Peyer's patch (tissue), 4 donors: ENCODE measurements around the gene RPL36AL. TPM values are rescaled to one million over a fixed set of nuclear protein-coding genes. Genes with fewer than 3 reads are reported as not detected.
A peak's percentile ranks its signal among the peaks of the same experiment; 100 is the strongest.

Source experiments
- DNase-seq, 3 donors: peaks; one replicate each; pipeline ENCODE4 v3.0.0-alpha.2; 2017 to 2019
- H3K27ac ChIP-seq, 4 donors: fragments of 200-600 bp; sonication (generic); one replicate each; pipeline ENCODE4 v1.5.1; 2016 to 2019
- H3K27me3 ChIP-seq, 2 donors: fragments of 200-600 bp; sonication (generic); one replicate each; pipeline ENCODE4 v1.5.1; 2019
- H3K36me3 ChIP-seq, 3 donors: fragments of 200-600 bp; sonication (generic); one replicate each; pipeline ENCODE4 v1.5.1; 2016 to 2019
- H3K4me1 ChIP-seq, 4 donors: fragments of 200-600 bp; sonication (generic); one replicate each; pipeline ENCODE4 v1.5.1; 2016 to 2019
- H3K4me3 ChIP-seq, 4 donors: fragments of 200-600 bp; sonication (generic); 1 replicate in 3 of 4; 2 replicates in 1 of 4; pipeline ENCODE4 v1.5.1; 2016 to 2019; ENCODE audit warnings: mild to moderate bottlenecking in 1 of 4
- H3K9me3 ChIP-seq, 4 donors: fragments of 200-600 bp; sonication (generic); one replicate each; pipeline ENCODE4 v1.5.1; 2016 to 2019; ENCODE audit warnings: mild to moderate bottlenecking in 1 of 4
- POLR2A ChIP-seq, 2 donors: fragments of 450-650 bp; IDR thresholded peaks; one replicate each; pipeline ENCODE4 v1.5.1; 2017; ENCODE audit warnings: antibody characterized with exemption in 2 of 2, mild to moderate bottlenecking in 2 of 2, moderate library complexity in 2 of 2
- total RNA-seq, 4 donors: library from RNA; depleted of rRNA; stranded (reverse); fragments of >200 nt; gene quantifications; one replicate each; pipeline ENCODE4 v1.1.0, GENCODE V29; 2016
- TF ChIP-seq, protein P1 (sequence below), 6 experiments: fragments of 450-650 bp in 4 of 6; fragments of 200-600 bp in 2 of 6; sonication (generic) in 1 of 6; IDR thresholded peaks; one replicate each; pipeline ENCODE4 v1.5.1; 2017 to 2019; ENCODE audit warnings: antibody characterized with exemption in 6 of 6, mild to moderate bottlenecking in 3 of 6, moderate library complexity in 1 of 6

The RPL36AL gene
- total RNA-seq, 4 donors from 2014 or later: 117 to 225 (median 169) TPM

DNA sequence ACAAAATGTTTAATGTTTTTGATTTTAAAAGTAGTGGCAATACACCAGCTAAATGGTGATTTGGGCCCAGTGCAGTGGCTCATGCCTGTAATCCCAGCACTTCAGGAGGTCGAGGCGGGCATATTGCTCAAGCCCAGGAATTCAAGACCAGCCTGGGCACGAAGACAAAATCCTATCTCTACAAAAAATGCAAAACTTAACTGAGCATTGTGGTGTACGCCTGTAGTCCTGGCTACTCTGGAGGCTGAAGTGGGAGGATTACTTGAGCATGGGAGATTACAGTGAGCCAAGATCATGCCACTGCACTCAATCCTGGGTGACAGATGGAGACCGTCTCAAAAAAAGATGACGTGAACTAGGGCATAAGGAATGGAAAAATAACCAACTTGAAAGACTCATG, 4.7 kb downstream of the RPL36AL start:
- TF ChIP-seq, protein P1, sequence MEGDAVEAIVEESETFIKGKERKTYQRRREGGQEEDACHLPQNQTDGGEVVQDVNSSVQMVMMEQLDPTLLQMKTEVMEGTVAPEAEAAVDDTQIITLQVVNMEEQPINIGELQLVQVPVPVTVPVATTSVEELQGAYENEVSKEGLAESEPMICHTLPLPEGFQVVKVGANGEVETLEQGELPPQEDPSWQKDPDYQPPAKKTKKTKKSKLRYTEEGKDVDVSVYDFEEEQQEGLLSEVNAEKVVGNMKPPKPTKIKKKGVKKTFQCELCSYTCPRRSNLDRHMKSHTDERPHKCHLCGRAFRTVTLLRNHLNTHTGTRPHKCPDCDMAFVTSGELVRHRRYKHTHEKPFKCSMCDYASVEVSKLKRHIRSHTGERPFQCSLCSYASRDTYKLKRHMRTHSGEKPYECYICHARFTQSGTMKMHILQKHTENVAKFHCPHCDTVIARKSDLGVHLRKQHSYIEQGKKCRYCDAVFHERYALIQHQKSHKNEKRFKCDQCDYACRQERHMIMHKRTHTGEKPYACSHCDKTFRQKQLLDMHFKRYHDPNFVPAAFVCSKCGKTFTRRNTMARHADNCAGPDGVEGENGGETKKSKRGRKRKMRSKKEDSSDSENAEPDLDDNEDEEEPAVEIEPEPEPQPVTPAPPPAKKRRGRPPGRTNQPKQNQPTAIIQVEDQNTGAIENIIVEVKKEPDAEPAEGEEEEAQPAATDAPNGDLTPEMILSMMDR (IDR thresholded peaks at IDR 0.05): no peak
- TF ChIP-seq POLR2A (IDR thresholded peaks at IDR 0.05): no peak
- Histone ChIP-seq H3K36me3 (peaks cover 0 to 17% (median 0%) of the 10 kb centered on the region in 3 donors), H3K9me3 (no peaks in the 10 kb centered on the region), H3K27me3 (no peaks in the 10 kb centered on the region), H3K4me1 (peaks cover 0 to 13% (median 2%) of the 10 kb centered on the region in 4 donors), H3K27ac (no peak overlapping the region), H3K4me3 (no peak overlapping the region)
- no peak for DNase-seq

DNA sequence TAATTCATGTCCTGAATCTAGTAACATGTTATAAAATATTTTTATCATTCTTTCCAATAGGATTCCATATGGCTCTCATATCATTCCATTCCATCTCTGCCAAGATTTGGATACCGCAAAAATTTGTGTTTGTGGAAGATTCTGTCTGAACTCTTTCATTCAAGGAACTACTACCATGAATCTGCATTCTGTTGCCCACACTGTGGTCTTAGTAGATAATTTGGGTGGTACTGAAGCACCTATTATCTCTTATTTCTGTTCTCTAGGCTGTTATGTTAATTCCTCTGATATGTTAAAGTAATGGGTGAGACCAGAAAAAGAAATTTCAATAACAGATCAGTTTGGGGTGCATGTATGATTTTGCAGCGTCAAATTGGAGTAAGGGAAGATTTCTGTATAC, 6.2 kb downstream of the RPL36AL start:
- no peak overlapping the region for H3K4me3 ChIP-seq
- no peaks in the 10 kb centered on the region for H3K9me3 ChIP-seq
- DNase-seq: no peak
- H3K27me3 ChIP-seq: no peaks in the 10 kb centered on the region
- peaks cover 0 to 7% (median under 1%) of the 10 kb centered on the region in 4 donors for H3K4me1 ChIP-seq
- peaks cover 0 to 17% (median 0%) of the 10 kb centered on the region in 3 donors for H3K36me3 ChIP-seq
- H3K27ac ChIP-seq: no peak overlapping the region
- TF ChIP-seq, protein P1 (IDR thresholded peaks at IDR 0.05): no peak

DNA sequence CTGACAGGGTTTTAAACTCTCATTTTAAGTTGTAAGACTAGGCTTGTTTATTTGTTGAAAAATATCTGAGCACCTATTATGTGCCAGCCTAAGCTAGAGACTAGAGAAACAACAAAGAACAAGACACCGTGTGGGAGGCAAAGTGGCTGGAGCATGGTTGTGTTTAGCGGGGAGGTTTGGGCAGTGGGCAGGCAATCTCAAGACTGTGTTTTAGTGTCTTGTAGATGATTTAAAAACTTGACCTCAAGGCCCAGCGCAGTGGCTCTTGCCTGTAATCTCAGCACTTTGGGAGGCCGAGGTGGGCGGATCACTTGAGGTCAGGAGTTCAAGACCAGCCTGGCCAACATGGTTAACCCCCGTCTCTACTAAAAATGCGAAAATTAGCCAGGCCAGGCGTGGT, 7.8 kb downstream of the RPL36AL start:
- H3K36me3 ChIP-seq: peaks cover 0 to 10% (median 0%) of the 10 kb centered on the region in 3 donors

DNA sequence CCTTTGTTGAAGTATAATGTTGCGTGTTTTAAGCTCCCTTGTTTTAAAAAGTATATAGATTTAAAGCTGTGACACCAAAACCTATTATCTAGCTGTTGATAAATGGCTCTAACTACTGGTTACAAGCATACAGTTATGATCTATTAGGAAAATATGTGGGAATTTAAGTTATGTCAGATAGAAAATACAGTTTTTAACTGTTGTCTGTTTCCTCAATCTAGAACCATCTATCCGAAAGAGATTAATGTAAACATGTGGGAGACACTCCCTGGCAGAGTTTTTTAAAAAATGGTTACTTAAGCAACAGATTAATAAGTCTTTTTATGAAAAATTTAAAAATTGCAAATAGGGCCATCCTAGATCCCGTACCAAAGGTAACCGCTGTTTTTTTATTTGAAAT, 8.2 kb downstream of the RPL36AL start:
- TF ChIP-seq, protein P1 (IDR thresholded peaks at IDR 0.05): no peak
- no peak for TF ChIP-seq POLR2A (IDR thresholded peaks at IDR 0.05)
- H3K27me3 ChIP-seq: no peaks in the 10 kb centered on the region
- no peaks in the 10 kb centered on the region for H3K4me1 ChIP-seq
- H3K36me3 ChIP-seq: peaks cover 0 to 7% (median 0%) of the 10 kb centered on the region in 3 donors
- H3K4me3 ChIP-seq: no peak overlapping the region
- no peak for DNase-seq
- no peaks in the 10 kb centered on the region for H3K9me3 ChIP-seq
- H3K27ac ChIP-seq: no peak overlapping the region

More for the DNA sequence above, 7.8 kb downstream of the RPL36AL start:
- Histone ChIP-seq H3K9me3 (no peaks in the 10 kb centered on the region), H3K4me3 (no peak overlapping the region), H3K27ac (no peak overlapping the region), H3K4me1 (no peaks in the 10 kb centered on the region), H3K27me3 (no peaks in the 10 kb centered on the region)
- TF ChIP-seq, protein P1 (IDR thresholded peaks at IDR 0.05): no peak
- TF ChIP-seq POLR2A (IDR thresholded peaks at IDR 0.05): no peak
- DNase-seq: no peak

DNA sequence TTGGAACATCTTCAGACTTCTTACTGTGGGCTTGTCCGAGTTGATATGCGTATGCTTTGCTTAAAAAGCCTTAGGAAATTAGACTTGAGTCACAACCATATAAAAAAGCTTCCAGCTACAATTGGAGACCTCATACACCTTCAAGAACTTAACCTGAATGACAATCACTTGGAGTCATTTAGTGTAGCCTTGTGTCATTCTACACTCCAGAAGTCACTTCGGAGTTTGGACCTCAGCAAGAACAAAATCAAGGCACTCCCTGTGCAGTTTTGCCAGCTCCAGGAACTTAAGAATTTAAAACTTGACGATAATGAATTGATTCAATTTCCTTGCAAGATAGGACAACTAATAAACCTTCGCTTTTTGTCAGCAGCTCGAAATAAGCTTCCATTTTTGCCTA, 12.8 kb downstream of the RPL36AL start:
- Histone ChIP-seq H3K4me3 (no peak overlapping the region), H3K27ac (peak overlapping the region in 1 of 4 donors; percentile 30), H3K9me3 (no peaks in the 10 kb centered on the region), H3K36me3 (no peaks in the 10 kb centered on the region), H3K4me1 (no peaks in the 10 kb centered on the region), H3K27me3 (no peaks in the 10 kb centered on the region)
- DNase-seq: no peak
- TF ChIP-seq POLR2A (IDR thresholded peaks at IDR 0.05): no peak
- TF ChIP-seq, protein P1 (IDR thresholded peaks at IDR 0.05): no peak
